Type B pancreatic cell (in vitro differentiated cells): ENCODE measurements around the gene MRPL55. TPM values are rescaled to one million over a fixed set of nuclear protein-coding genes. Genes with fewer than 3 reads are reported as not detected.

Experiments
- DNase-seq: peaks from one replicate; pipeline ENCODE4 v3.0.0; 2021; ENCODE audit warnings: mixed read lengths; ENCODE audit not compliant: unreplicated experiment; ENCODE audit errors: extremely low spot score
- H3K27ac Mint-ChIP-seq: 2 replicates; pipeline ENCODE4 v1.8.0; 2021; ENCODE audit warnings: mild to moderate bottlenecking, mixed read lengths
- H3K27me3 Mint-ChIP-seq: 2 replicates; pipeline ENCODE4 v1.8.0; 2021; ENCODE audit warnings: mixed read lengths
- H3K36me3 Mint-ChIP-seq: 2 replicates; pipeline ENCODE4 v1.8.0; 2021; ENCODE audit warnings: mixed read lengths
- H3K4me1 Mint-ChIP-seq: one replicate; pipeline ENCODE4 v1.8.0; 2021; ENCODE audit warnings: mixed read lengths; ENCODE audit not compliant: unreplicated experiment
- H3K4me3 Mint-ChIP-seq: 2 replicates; pipeline ENCODE4 v1.8.0; 2021; ENCODE audit warnings: mild to moderate bottlenecking, mixed read lengths
- H3K9me3 Mint-ChIP-seq: 2 replicates; pipeline ENCODE4 v1.8.0; 2021; ENCODE audit warnings: mixed read lengths
- CTCF ChIP-seq: fragments of 200-600 bp; sonication (generic); conservative IDR thresholded peaks from 2 replicates; pipeline ENCODE4 v1.5.0; 2021; ENCODE audit warnings: antibody characterized with exemption, mild to moderate bottlenecking
- total RNA-seq: library from RNA; stranded (reverse); gene quantifications from 2 replicates; pipeline ENCODE4 v1.2.1, GENCODE V29; 2021; ENCODE audit warnings: low replicate concordance

Gene MRPL55
- total RNA-seq, 1 donor from 2014 or later, result 47.4 TPM

GRCh38 chr1:228108055-228108690 lies 926 bp downstream of the MRPL55 start:
- no peak for TF ChIP-seq CTCF
- Mint-ChIP-seq H3K4me3 (peak overlapping the region; percentile 96), H3K36me3 (no peaks in the 10 kb centered on the region), H3K27ac (peak overlapping the region; percentile 98), H3K27me3 (no peaks in the 10 kb centered on the region), H3K4me1 (peaks cover 13% of the 10 kb centered on the region), H3K9me3 (no peaks in the 10 kb centered on the region)
- no peak for DNase-seq

- Mint-ChIP-seq H3K27me3 (no peaks in the 10 kb centered on the region), H3K4me3 (peak overlapping the region; percentile 96), H3K9me3 (no peaks in the 10 kb centered on the region), H3K4me1 (peaks cover 13% of the 10 kb centered on the region), H3K27ac (peak overlapping the region; percentile 98), H3K36me3 (no peaks in the 10 kb centered on the region)
- TF ChIP-seq CTCF, result no peak
- DNase-seq, result no peak
These were observed 1.5 kb downstream of the MRPL55 start for GRCh38 chr1:228107636-228108035.

- no peak for TF ChIP-seq CTCF
- DNase-seq, result no peak
- H3K27ac Mint-ChIP-seq, result no peak overlapping the region
- H3K4me1 Mint-ChIP-seq, result peaks cover 13% of the 10 kb centered on the region
- H3K36me3 Mint-ChIP-seq, result no peaks in the 10 kb centered on the region
- no peaks in the 10 kb centered on the region for H3K27me3 Mint-ChIP-seq
- peak overlapping the region; percentile 68 for H3K4me3 Mint-ChIP-seq
- no peaks in the 10 kb centered on the region for H3K9me3 Mint-ChIP-seq
These were observed 2.4 kb downstream of the MRPL55 start for GRCh38 chr1:228106800-228107054.

GRCh38 chr1:228105996-228106799 lies 2.9 kb downstream of the MRPL55 start:
- TF ChIP-seq CTCF, result no peak
- no peaks in the 10 kb centered on the region for H3K9me3 Mint-ChIP-seq
- no peak overlapping the region for H3K27ac Mint-ChIP-seq
- peak overlapping the region; percentile 68 for H3K4me3 Mint-ChIP-seq
- H3K36me3 Mint-ChIP-seq, result no peaks in the 10 kb centered on the region
- H3K4me1 Mint-ChIP-seq, result peaks cover 17% of the 10 kb centered on the region
- no peaks in the 10 kb centered on the region for H3K27me3 Mint-ChIP-seq
- DNase-seq, result no peak

- Mint-ChIP-seq H3K4me1 (peaks cover 21% of the 10 kb centered on the region), H3K27me3 (no peaks in the 10 kb centered on the region), H3K9me3 (no peaks in the 10 kb centered on the region), H3K4me3 (peak overlapping the region; percentile 94), H3K27ac (no peak overlapping the region), H3K36me3 (no peaks in the 10 kb centered on the region)
- TF ChIP-seq CTCF, result no peak
- no peak for DNase-seq
These were observed 3.7 kb downstream of the MRPL55 start for GRCh38 chr1:228105270-228105995.
